Middle frontal gyrus (tissue), 1 donor: ENCODE results near the gene ARL17B.
"Not testable (repeated sequence)": the region's sequence is repeated elsewhere in the genome, so short reads cannot be mapped to it uniquely, and the experiment has no call there.

ENCODE experiments used
- DNase-seq: peaks from one replicate; pipeline ENCODE4 v3.0.0-alpha.2; 2015; ENCODE audit warnings: low spot score; ENCODE audit errors: extremely low spot score

ARL17B gene

GRCh38 chr17:46252804-46253203 lies 108.8 kb downstream of the ARL17B start:
- not testable (repeated sequence) for DNase-seq

- DNase-seq: not testable (repeated sequence)
Measured at GRCh38 chr17:46249153-46249552, 112.4 kb downstream of the ARL17B start.

- DNase-seq: not testable (repeated sequence)
Measured at GRCh38 chr17:46244949-46245768, 116.4 kb downstream of the ARL17B start.

- DNase-seq: not testable (repeated sequence)
Measured at GRCh38 chr17:46244339-46244913, 117.1 kb downstream of the ARL17B start.

- DNase-seq: not testable (repeated sequence)
Measured at GRCh38 chr17:46243928-46244327, 117.6 kb downstream of the ARL17B start.

GRCh38 chr17:46243505-46243904 lies 118.1 kb downstream of the ARL17B start:
- not testable (repeated sequence) for DNase-seq

GRCh38 chr17:46231359-46231758 lies 130.2 kb downstream of the ARL17B start:
- not testable (repeated sequence) for DNase-seq

GRCh38 chr17:46225274-46225794 lies 136.2 kb downstream of the ARL17B start:
- peak; percentile 97 for DNase-seq

- DNase-seq: not testable (repeated sequence)
Measured at GRCh38 chr17:46224864-46225263, 136.7 kb downstream of the ARL17B start.
